ENCODE measurements around the gene MFSD8.
"Not testable (repeated sequence)": the region's sequence is repeated elsewhere in the genome, so short reads cannot be mapped to it uniquely, and the experiment has no call there.

The MFSD8 gene

GRCh38 chr4:127931836-127932235 is 33.1 kb downstream of the MFSD8 start:
- DNase-seq: not testable (repeated sequence)

GRCh38 chr4:127930175-127930574 is 34.8 kb downstream of the MFSD8 start:
- no peak for DNase-seq

GRCh38 chr4:127925720-127926119 is 39.3 kb downstream of the MFSD8 start:
- DNase-seq: not testable (repeated sequence)

GRCh38 chr4:127922226-127922625 is 42.7 kb downstream of the MFSD8 start:
- DNase-seq: no peak

- DNase-seq: no peak
These were observed 44.5 kb downstream of the MFSD8 start for GRCh38 chr4:127920521-127920920.

- DNase-seq: no peak
These were observed 47.8 kb downstream of the MFSD8 start for GRCh38 chr4:127917151-127917550.

GRCh38 chr4:127916512-127916911 is 48.5 kb downstream of the MFSD8 start:
- no peak for DNase-seq

GRCh38 chr4:127905029-127905428 is 59.9 kb downstream of the MFSD8 start:
- DNase-seq: no peak

- DNase-seq: not testable (repeated sequence)
These were observed 65.3 kb downstream of the MFSD8 start for GRCh38 chr4:127899682-127900081.

GRCh38 chr4:127896528-127896927 is 68.4 kb downstream of the MFSD8 start:
- no peak for DNase-seq

GRCh38 chr4:127896069-127896468 is 68.9 kb downstream of the MFSD8 start:
- DNase-seq: no peak

GRCh38 chr4:127889903-127890302 is 75.1 kb downstream of the MFSD8 start:
- no peak for DNase-seq

GRCh38 chr4:127888559-127888958 is 76.4 kb downstream of the MFSD8 start:
- DNase-seq: no peak

GRCh38 chr4:127881563-127881864 is 83.5 kb downstream of the MFSD8 start:
- no peak for DNase-seq

- peak; percentile 94 for DNase-seq
These were observed 84.0 kb downstream of the MFSD8 start, which contains the start of gene PLK4 for GRCh38 chr4:127880763-127881562. Gene PLK4, plus strand, starts transcription at chr4:127880893. Its CDS starts 242 bp downstream, at chr4:127881135.

GRCh38 chr4:127875791-127876190 is 89.2 kb downstream of the MFSD8 start:
- DNase-seq: no peak

- DNase-seq: no peak
These were observed 94.3 kb downstream of the MFSD8 start for GRCh38 chr4:127870688-127871087.

GRCh38 chr4:127870281-127870680 is 94.7 kb downstream of the MFSD8 start:
- DNase-seq: no peak

- no peak for DNase-seq
These were observed 96.8 kb downstream of the MFSD8 start for GRCh38 chr4:127868196-127868595.
